Common myeloid progenitor, CD34-positive (primary cell): ENCODE results near the gene GLCE.
"Not testable (repeated sequence)": the region's sequence is repeated elsewhere in the genome, so short reads cannot be mapped to it uniquely, and the experiment has no call there.

Experiments used
- CTCF ChIA-PET: fragments of 350-600 bp; sonication (Branson Sonifier 250); formaldehyde crosslinking; loops from one replicate; lab custom pipeline; 2021; ENCODE audit warnings: antibody characterized with exemption; lab: Charles Lee
- POLR2A ChIA-PET: fragments of 350-600 bp; sonication (Branson Sonifier 250); formaldehyde crosslinking; loops from one replicate; lab custom pipeline; 2021; ENCODE audit warnings: antibody characterized with exemption; lab: Charles Lee
- DNase-seq, 3 donors: peaks; one replicate each; pipeline versions ENCODE4 v3.0.0 to v3.0.0-alpha.2; 2013
- H3K27ac ChIP-seq, 2 experiments: 1 replicate in 1 of 2; 2 replicates in 1 of 2; pipeline ENCODE4 v1.7.0; 2013; ENCODE audit warnings: inconsistent platforms in 2 of 2, low read length in 2 of 2, mild to moderate bottlenecking in 2 of 2, low read depth in 1 of 2, moderate library complexity in 1 of 2; ENCODE audit not compliant: severe bottlenecking in 2 of 2, insufficient read depth in 1 of 2, poor library complexity in 1 of 2
- H3K27me3 ChIP-seq, 5 experiments: replicated peaks in 2 of 5; 1 replicate in 3 of 5; 2 replicates in 2 of 5; pipeline versions ENCODE4 v1.6.1 to v1.7.0; 2013; ENCODE audit warnings: low read length in 4 of 5, mild to moderate bottlenecking in 2 of 5, moderate library complexity in 2 of 5, inconsistent platforms in 1 of 5; ENCODE audit not compliant: insufficient read depth in 5 of 5, control insufficient read depth in 4 of 5
- H3K36me3 ChIP-seq, 4 experiments: 1 replicate in 2 of 4; 2 replicates in 2 of 4; pipeline versions ENCODE4 v1.6.1 to v1.7.0; 2013; ENCODE audit warnings: low read length in 3 of 4, control low read depth in 1 of 4, mild to moderate bottlenecking in 1 of 4; ENCODE audit not compliant: control insufficient read depth in 4 of 4, insufficient read depth in 4 of 4
- H3K4me1 ChIP-seq, 4 experiments: 1 replicate in 3 of 4; 2 replicates in 1 of 4; pipeline versions ENCODE4 v1.6.1 to v1.7.1; 2013; ENCODE audit warnings: low read length in 3 of 4, mild to moderate bottlenecking in 3 of 4, control low read depth in 1 of 4, inconsistent platforms in 1 of 4, moderate library complexity in 1 of 4; ENCODE audit not compliant: control insufficient read depth in 4 of 4, insufficient read depth in 4 of 4; ENCODE audit errors: control extremely low read depth in 1 of 4
- H3K4me3 ChIP-seq, 7 experiments: 1 replicate in 4 of 7; 2 replicates in 3 of 7; pipeline versions ENCODE4 v1.5.1 to v1.7.0; 2013; ENCODE audit warnings: mild to moderate bottlenecking in 7 of 7, low read length in 6 of 7, moderate library complexity in 6 of 7, inconsistent platforms in 2 of 7, low read depth in 2 of 7, control low read depth in 1 of 7; ENCODE audit not compliant: insufficient read depth in 4 of 7, control insufficient read depth in 1 of 7; ENCODE audit errors: extremely low read depth in 1 of 7
- H3K9me3 ChIP-seq, 5 experiments: 1 replicate in 4 of 5; 2 replicates in 1 of 5; pipeline versions ENCODE4 v1.6.1 to v1.7.1; 2013; ENCODE audit warnings: low read length in 4 of 5, mild to moderate bottlenecking in 2 of 5, inconsistent platforms in 1 of 5, low read depth in 1 of 5, moderate library complexity in 1 of 5; ENCODE audit not compliant: control insufficient read depth in 4 of 5, insufficient read depth in 2 of 5; ENCODE audit errors: control extremely low read depth in 1 of 5
- WGBS: methylation state at CpG from one replicate; pipeline ENCODE4 v1.1.5; 2013; ENCODE audit not compliant: insufficient coverage; 5-methylcytosine and 5-hydroxymethylcytosine counted together

Gene GLCE

GRCh38 chr15:69288011-69288410, 127.6 kb downstream of the GLCE start:
- CTCF ChIA-PET = no interaction called here
- no peaks in the 10 kb centered on the region for H3K36me3 ChIP-seq
- DNase-seq = no peak
- H3K9me3 ChIP-seq = no peaks in the 10 kb centered on the region
- no peak overlapping the region for H3K4me3 ChIP-seq
- POLR2A ChIA-PET = no interaction called here
- no peaks in the 10 kb centered on the region for H3K27me3 ChIP-seq
- H3K27ac ChIP-seq = no peak overlapping the region
- WGBS = 97% methylated on average over 7 of the region's 7 CpGs
- no peaks in the 10 kb centered on the region for H3K4me1 ChIP-seq

GRCh38 chr15:69288531-69289341, 128.3 kb downstream of the GLCE start:
- WGBS = 93% methylated on average over 11 of the region's 11 CpGs
- Histone ChIP-seq H3K36me3 (no peaks in the 10 kb centered on the region), H3K27ac (no peak overlapping the region), H3K4me3 (no peak overlapping the region), H3K27me3 (no peaks in the 10 kb centered on the region), H3K9me3 (no peaks in the 10 kb centered on the region), H3K4me1 (no peaks in the 10 kb centered on the region)
- ChIA-PET POLR2A (interaction anchor here (0.6 kb wide), 1 partner anchor 67 kb away, joined by 4 read pairs; no protein-coding TSS in a partner anchor), CTCF (interaction anchor here (2.1 kb wide), 1 partner anchor 9 kb away, joined by 7 read pairs; no protein-coding TSS in a partner anchor)
- no peak for DNase-seq

- ChIA-PET POLR2A (no interaction called here), CTCF (interaction anchor here (2.1 kb wide), 1 partner anchor 10 kb away, joined by 7 read pairs; no protein-coding TSS in a partner anchor)
- Histone ChIP-seq H3K27me3 (no peaks in the 10 kb centered on the region), H3K36me3 (no peaks in the 10 kb centered on the region), H3K4me1 (no peaks in the 10 kb centered on the region), H3K27ac (no peak overlapping the region), H3K4me3 (no peak overlapping the region), H3K9me3 (no peaks in the 10 kb centered on the region)
- DNase-seq = no peak
- WGBS = 91% methylated on average over 4 of the region's 8 CpGs
Observed at GRCh38 chr15:69289342-69290146, 129.1 kb downstream of the GLCE start.

- CTCF ChIA-PET = interaction anchor here (0.6 to 2.1 kb wide), 3 partner anchors 11 to 1391 kb away, joined by 3 to 7 read pairs (median 3); no protein-coding TSS in a partner anchor
- no peak overlapping the region for H3K4me3 ChIP-seq
- no peak for DNase-seq
Observed at GRCh38 chr15:69290346-69291164, 130.1 kb downstream of the GLCE start.

GRCh38 chr15:69291651-69292050, 131.2 kb downstream of the GLCE start:
- 92% methylated on average over 7 of the region's 10 CpGs for WGBS
- CTCF ChIA-PET = interaction anchor here (1.2 to 2.1 kb wide), 2 partner anchors 12 to 14 kb away, joined by 3 to 5 read pairs; no protein-coding TSS in a partner anchor
- H3K4me1 ChIP-seq, H3K36me3 ChIP-seq, H3K4me3 ChIP-seq, H3K27me3 ChIP-seq, H3K27ac ChIP-seq, POLR2A ChIA-PET, H3K9me3 ChIP-seq, DNase-seq: not testable (repeated sequence)

More at GRCh38 chr15:69290346-69291164, 130.1 kb downstream of the GLCE start:
- H3K4me1 ChIP-seq = no peaks in the 10 kb centered on the region
- no peaks in the 10 kb centered on the region for H3K36me3 ChIP-seq
- H3K27ac ChIP-seq = no peak overlapping the region
- peaks cover 0 to under 1% (median 0%) of the 10 kb centered on the region in 5 experiments for H3K27me3 ChIP-seq
- 90% methylated on average over 6 of the region's 7 CpGs for WGBS
- POLR2A ChIA-PET = no interaction called here
- no peaks in the 10 kb centered on the region for H3K9me3 ChIP-seq

- no peaks in the 10 kb centered on the region for H3K36me3 ChIP-seq
- no peak overlapping the region for H3K4me3 ChIP-seq
- WGBS = 95% methylated on average over 9 of the region's 10 CpGs
- H3K4me1 ChIP-seq = no peaks in the 10 kb centered on the region
- POLR2A ChIA-PET = no interaction called here
- H3K27me3 ChIP-seq = peaks cover 0 to 12% (median 5%) of the 10 kb centered on the region in 5 experiments
- DNase-seq = no peak
- H3K9me3 ChIP-seq = no peaks in the 10 kb centered on the region
- CTCF ChIA-PET = interaction anchor here (2.1 kb wide), 1 partner anchor 11 kb away, joined by 5 read pairs; no protein-coding TSS in a partner anchor
- no peak overlapping the region for H3K27ac ChIP-seq
Observed at GRCh38 chr15:69292826-69293420, 132.5 kb downstream of the GLCE start.
